HepG2 (cell line): ENCODE results near the gene PLCB4. TPM values are rescaled to one million over a fixed set of nuclear protein-coding genes. Genes with fewer than 3 reads are reported as not detected.

Experiments
- ATAC-seq: fragments of 200-7000 bp; cut with Tn5 transposase; 3 replicates; pipeline ENCODE4 v1.9.1; 2020; ENCODE audit warnings: mild to moderate bottlenecking, moderate library complexity
- BruUV-seq: library from RNA; stranded (reverse); fragments of 400-500 nt; replicated peaks from 2 replicates; lab custom pipeline; 2021; lab: Mats Ljungman, UMichigan
- CTCF ChIA-PET: fragments of 300-600 bp; formaldehyde crosslinking; extraction: SDS; loops from one replicate; lab custom pipeline; 2021; ENCODE audit warnings: low total read pairs, inconsistent platforms, low intra/inter-chr PET ratio; lab: Yijun Ruan, JAX
- POLR2A ChIA-PET: fragments of 350-600 bp; sonication (Branson Sonifier 250); formaldehyde crosslinking; loops from one replicate; lab custom pipeline; 2020; ENCODE audit warnings: antibody characterized with exemption, inconsistent platforms; lab: Yijun Ruan, JAX
- DNase-seq: peaks from one replicate; pipeline ENCODE4 v3.0.0-alpha.2; 2015; ENCODE audit warnings: low spot score
- FAIRE-seq: peaks from 3 replicates; lab custom pipeline; 2011; peaks lifted over from hg19 to GRCh38; lab: Jason Lieb, UNC
- H2AFZ ChIP-seq: one replicate; pipeline ENCODE4 v1.6.1; 2011; ENCODE audit warnings: low read length, inconsistent platforms
- H3K27ac ChIP-seq: fragments of 300-600 bp; 3 replicates; pipeline ENCODE4 v1.8.0; 2011; ENCODE audit warnings: mixed run types, mild to moderate bottlenecking, mixed read lengths, low read length, inconsistent platforms; ENCODE audit not compliant: insufficient read depth; ENCODE audit errors: extremely low read length
- H3K27me3 ChIP-seq, 2 experiments: fragments of 200-600 bp in 1 of 2; 2 replicates in 1 of 2; 3 replicates in 1 of 2; pipeline versions ENCODE4 v1.6.0 to v1.8.0; 2011; ENCODE audit warnings: low read length in 2 of 2, mild to moderate bottlenecking in 2 of 2, moderate library complexity in 2 of 2, inconsistent platforms in 1 of 2; ENCODE audit not compliant: insufficient read depth in 2 of 2, control insufficient read depth in 1 of 2
- H3K36me3 ChIP-seq, 2 experiments: fragments of 200-600 bp in 1 of 2; replicated peaks in 1 of 2; 2 replicates in 1 of 2; 3 replicates in 1 of 2; pipeline versions ENCODE4 v1.5.1 to v1.8.0; 2011; ENCODE audit warnings: low read length in 2 of 2, inconsistent platforms in 1 of 2; ENCODE audit not compliant: insufficient read depth in 2 of 2, control insufficient read depth in 1 of 2
- H3K4me1 ChIP-seq: 2 replicates; pipeline ENCODE4 v1.5.1; 2012; ENCODE audit warnings: low read length, inconsistent platforms; ENCODE audit not compliant: insufficient read depth
- H3K4me2 ChIP-seq: 2 replicates; pipeline ENCODE4 v1.6.0; 2011; ENCODE audit warnings: low read depth, low read length, inconsistent platforms
- H3K4me3 ChIP-seq, 3 experiments: fragments of 200-600 bp in 1 of 3; sonication (generic), shearing (Covaris generic) in 1 of 3; replicated peaks in 1 of 3; 2 replicates each; pipeline ENCODE4 v1.5.1; 2011 to 2016; ENCODE audit warnings: low read length in 3 of 3, inconsistent platforms in 2 of 3, low read depth in 2 of 3, mild to moderate bottlenecking in 2 of 3, control low read depth in 1 of 3, mixed read lengths in 1 of 3; ENCODE audit not compliant: insufficient read depth in 1 of 3
- H3K79me2 ChIP-seq: one replicate; pipeline ENCODE4 v1.6.1; 2011; ENCODE audit warnings: low read length, inconsistent platforms; ENCODE audit not compliant: insufficient read depth
- H3K9ac ChIP-seq: 2 replicates; pipeline ENCODE4 v1.6.0; 2011; ENCODE audit warnings: mild to moderate bottlenecking, low read depth, low read length, inconsistent platforms; ENCODE audit not compliant: insufficient read depth
- H3K9me3 ChIP-seq: 2 replicates; pipeline ENCODE4 v1.5.1; 2012; ENCODE audit warnings: mild to moderate bottlenecking, low read length
- H4K20me1 ChIP-seq: 2 replicates; pipeline ENCODE4 v1.6.0; 2011; ENCODE audit warnings: inconsistent platforms, mild to moderate bottlenecking, low read length, moderate library complexity; ENCODE audit not compliant: insufficient read depth
- ATM ChIP-seq: fragments of 450-650 bp; IDR thresholded peaks from 2 replicates; pipeline ENCODE4 v1.7.1; 2017; ENCODE audit warnings: mild to moderate bottlenecking, borderline replicate concordance
- HNRNPH1 ChIP-seq: fragments of 200-400 bp; formaldehyde crosslinking; optimal IDR thresholded peaks from 2 replicates; pipeline ENCODE3; 2017; ENCODE audit warnings: mild to moderate bottlenecking, low read depth, low read length
- HOXA5 ChIP-seq: sonication (generic); formaldehyde crosslinking; IDR thresholded peaks from 2 replicates; pipeline ENCODE4 v1.4.0; 2020; ENCODE audit warnings: missing genetic modification reagents
- KDM1A ChIP-seq: IDR thresholded peaks from 2 replicates; pipeline ENCODE4 v1.6.1; 2016; ENCODE audit warnings: missing compliant biosample characterization
- NCOA2 ChIP-seq: sonication (generic); formaldehyde crosslinking; IDR thresholded peaks from 2 replicates; pipeline ENCODE4 v1.8.0; 2022; ENCODE audit warnings: inconsistent platforms
- NFKBIZ ChIP-seq: IDR thresholded peaks from 2 replicates; pipeline ENCODE4 v1.6.1; 2018; ENCODE audit warnings: missing genetic modification reagents, missing compliant biosample characterization
- PCBP2 ChIP-seq: fragments of 200-400 bp; formaldehyde crosslinking; optimal IDR thresholded peaks from 2 replicates; pipeline ENCODE3; 2018; ENCODE audit warnings: low read length, low read depth; ENCODE audit not compliant: poor library complexity, severe bottlenecking
- SCMH1 ChIP-seq: sonication (generic); formaldehyde crosslinking; IDR thresholded peaks from 2 replicates; pipeline ENCODE4 v1.9.0; 2021; ENCODE audit warnings: missing genetic modification reagents, mild to moderate bottlenecking, borderline replicate concordance
- TARDBP ChIP-seq: sonication (generic); formaldehyde crosslinking; IDR thresholded peaks from 2 replicates; pipeline ENCODE4 v1.8.0; 2022; ENCODE audit warnings: mild to moderate bottlenecking, missing genetic modification reagents
- WIZ ChIP-seq: sonication (generic); formaldehyde crosslinking; IDR thresholded peaks from 2 replicates; pipeline ENCODE4 v1.5.1; 2020; ENCODE audit warnings: mild to moderate bottlenecking, missing genetic modification reagents
- ZBTB1 ChIP-seq: sonication (generic); formaldehyde crosslinking; IDR thresholded peaks from 2 replicates; pipeline ENCODE4 v1.4.0; 2020; ENCODE audit warnings: missing genetic modification reagents, borderline replicate concordance
- ZEB1 ChIP-seq: IDR thresholded peaks from 2 replicates; pipeline ENCODE4 v1.6.1; 2012; ENCODE audit warnings: mild to moderate bottlenecking, low read depth, inconsistent platforms; ENCODE audit not compliant: insufficient replicate concordance
- ZKSCAN1 ChIP-seq: fragments of 150-350 bp; IDR thresholded peaks from 2 replicates; pipeline ENCODE4 v1.6.1; 2014; ENCODE audit warnings: low read length
- ZMYM2 ChIP-seq: sonication (generic); formaldehyde crosslinking; IDR thresholded peaks from 2 replicates; pipeline ENCODE4 v1.8.0; 2022; ENCODE audit warnings: mild to moderate bottlenecking, missing genetic modification reagents
- ZNF777 ChIP-seq: sonication (generic); formaldehyde crosslinking; IDR thresholded peaks from 2 replicates; pipeline ENCODE4 v1.4.0; 2020; ENCODE audit warnings: missing genetic modification reagents
- ZSCAN21 ChIP-seq: sonication (generic); formaldehyde crosslinking; IDR thresholded peaks from 2 replicates; pipeline ENCODE4 v1.8.0; 2022; ENCODE audit warnings: mild to moderate bottlenecking, missing genetic modification reagents, moderate library complexity, borderline replicate concordance
- ZSCAN22 ChIP-seq: sonication (generic); formaldehyde crosslinking; IDR thresholded peaks from 2 replicates; pipeline ENCODE4 v1.4.0; 2020; ENCODE audit warnings: mild to moderate bottlenecking, missing genetic modification reagents
- ZSCAN29 ChIP-seq: sonication (generic); formaldehyde crosslinking; conservative IDR thresholded peaks from 2 replicates; pipeline ENCODE4 v1.4.0; 2020; ENCODE audit warnings: mild to moderate bottlenecking, missing genetic modification reagents
- WGBS: methylation state at CpG from one replicate; pipeline ENCODE4 v1.1.6; 2017; ENCODE audit warnings: low lambda C conversion rate; 5-methylcytosine and 5-hydroxymethylcytosine counted together
- in situ Hi-C: cut with HindIII; loops from 2 replicates; pipeline ENCODE4 v1.10.0; 2017; ENCODE audit warnings: low pct_unique_long_range_greater_than_20kb; ENCODE audit not compliant: extremely low pct_ligation_motif_present
- intact Hi-C: fragments of 100-400 bp; cut with micrococcal nuclease; formaldehyde crosslinking; loops from one replicate; pipeline ENCODE4 v1.10.0; 2022; ENCODE audit not compliant: unreplicated experiment
- polyA plus RNA-seq, 8 experiments: library from polyadenylated mRNA; depleted of rRNA in 3 of 8; stranded (reverse) in 7 of 8; unstranded in 1 of 8; fragments of >200 nt; fragmentation: Illumina TruSeq in 4 of 8; extraction: Trizol in 4 of 8; gene quantifications; 2 replicates each; pipeline versions ENCODE4 v1.2.1 to v1.2.3, GENCODE V29; 2011 to 2016; ENCODE audit warnings: low read depth in 4 of 8, missing spikeins in 1 of 8, mixed read lengths in 1 of 8; ENCODE audit not compliant: insufficient read depth in 1 of 8
- total RNA-seq, 5 experiments: library from RNA; depleted of rRNA; stranded (reverse); fragments of >200 nt; fragmentation: Illumina TruSeq; extraction: Trizol; gene quantifications; 2 replicates each; pipeline ENCODE4 v1.2.3, GENCODE V29; 2016; ENCODE audit warnings: low read depth in 1 of 5
- TF ChIP-seq, protein P1 (sequence below): sonication (generic); formaldehyde crosslinking; IDR thresholded peaks from one replicate; pipeline ENCODE4 v1.5.1; 2020; ENCODE audit warnings: mild to moderate bottlenecking, missing genetic modification reagents; ENCODE audit errors: not compliant biosample characterization

Gene PLCB4
- total and polyA plus RNA-seq, 2 of the 13 experiments (the other 11 are each of a cell fraction or from before 2014, with no cell fraction given): 0.01 TPM; not detected in 1

GRCh38 chr20:9510911-9511310 lies 442.0 kb downstream of the PLCB4 start:
- Histone ChIP-seq H3K36me3 (no peaks in the 10 kb centered on the region), H3K9me3 (no peaks in the 10 kb centered on the region), H3K27ac (no peak overlapping the region), H3K9ac (no peak overlapping the region), H3K27me3 (peaks cover 7 to 73% of the 10 kb centered on the region in 2 experiments), H4K20me1 (no peaks in the 10 kb centered on the region), H3K4me3 (no peak overlapping the region), H3K79me2 (no peaks in the 10 kb centered on the region), H3K4me1 (no peaks in the 10 kb centered on the region), H2AFZ (no peak overlapping the region), H3K4me2 (no peak overlapping the region)
- FAIRE-seq (no peak), DNase-seq (no peak), ATAC-seq (no peak)
- in situ Hi-C loops: no loop called here
- ChIA-PET POLR2A (no interaction called here), CTCF (no interaction called here)
- WGBS: 15% methylated on average over 5 of the region's 5 CpGs
- no TSS peak for BruUV-seq
- intact Hi-C loops: no loop called here
- no peak for TF ChIP-seq SCMH1 (CRISPR knock-in tag)
- TF ChIP-seq WIZ (CRISPR knock-in tag): no peak
- TF ChIP-seq ZSCAN29: no peak
- TF ChIP-seq NCOA2 (CRISPR knock-in tag): no peak
- TF ChIP-seq ZEB1: no peak
- TF ChIP-seq TARDBP (CRISPR knock-in tag): no peak
- TF ChIP-seq ZKSCAN1: no peak
- TF ChIP-seq ZMYM2 (CRISPR knock-in tag): no peak
- TF ChIP-seq ZSCAN22 (CRISPR knock-in tag): no peak
- TF ChIP-seq, protein P1, sequence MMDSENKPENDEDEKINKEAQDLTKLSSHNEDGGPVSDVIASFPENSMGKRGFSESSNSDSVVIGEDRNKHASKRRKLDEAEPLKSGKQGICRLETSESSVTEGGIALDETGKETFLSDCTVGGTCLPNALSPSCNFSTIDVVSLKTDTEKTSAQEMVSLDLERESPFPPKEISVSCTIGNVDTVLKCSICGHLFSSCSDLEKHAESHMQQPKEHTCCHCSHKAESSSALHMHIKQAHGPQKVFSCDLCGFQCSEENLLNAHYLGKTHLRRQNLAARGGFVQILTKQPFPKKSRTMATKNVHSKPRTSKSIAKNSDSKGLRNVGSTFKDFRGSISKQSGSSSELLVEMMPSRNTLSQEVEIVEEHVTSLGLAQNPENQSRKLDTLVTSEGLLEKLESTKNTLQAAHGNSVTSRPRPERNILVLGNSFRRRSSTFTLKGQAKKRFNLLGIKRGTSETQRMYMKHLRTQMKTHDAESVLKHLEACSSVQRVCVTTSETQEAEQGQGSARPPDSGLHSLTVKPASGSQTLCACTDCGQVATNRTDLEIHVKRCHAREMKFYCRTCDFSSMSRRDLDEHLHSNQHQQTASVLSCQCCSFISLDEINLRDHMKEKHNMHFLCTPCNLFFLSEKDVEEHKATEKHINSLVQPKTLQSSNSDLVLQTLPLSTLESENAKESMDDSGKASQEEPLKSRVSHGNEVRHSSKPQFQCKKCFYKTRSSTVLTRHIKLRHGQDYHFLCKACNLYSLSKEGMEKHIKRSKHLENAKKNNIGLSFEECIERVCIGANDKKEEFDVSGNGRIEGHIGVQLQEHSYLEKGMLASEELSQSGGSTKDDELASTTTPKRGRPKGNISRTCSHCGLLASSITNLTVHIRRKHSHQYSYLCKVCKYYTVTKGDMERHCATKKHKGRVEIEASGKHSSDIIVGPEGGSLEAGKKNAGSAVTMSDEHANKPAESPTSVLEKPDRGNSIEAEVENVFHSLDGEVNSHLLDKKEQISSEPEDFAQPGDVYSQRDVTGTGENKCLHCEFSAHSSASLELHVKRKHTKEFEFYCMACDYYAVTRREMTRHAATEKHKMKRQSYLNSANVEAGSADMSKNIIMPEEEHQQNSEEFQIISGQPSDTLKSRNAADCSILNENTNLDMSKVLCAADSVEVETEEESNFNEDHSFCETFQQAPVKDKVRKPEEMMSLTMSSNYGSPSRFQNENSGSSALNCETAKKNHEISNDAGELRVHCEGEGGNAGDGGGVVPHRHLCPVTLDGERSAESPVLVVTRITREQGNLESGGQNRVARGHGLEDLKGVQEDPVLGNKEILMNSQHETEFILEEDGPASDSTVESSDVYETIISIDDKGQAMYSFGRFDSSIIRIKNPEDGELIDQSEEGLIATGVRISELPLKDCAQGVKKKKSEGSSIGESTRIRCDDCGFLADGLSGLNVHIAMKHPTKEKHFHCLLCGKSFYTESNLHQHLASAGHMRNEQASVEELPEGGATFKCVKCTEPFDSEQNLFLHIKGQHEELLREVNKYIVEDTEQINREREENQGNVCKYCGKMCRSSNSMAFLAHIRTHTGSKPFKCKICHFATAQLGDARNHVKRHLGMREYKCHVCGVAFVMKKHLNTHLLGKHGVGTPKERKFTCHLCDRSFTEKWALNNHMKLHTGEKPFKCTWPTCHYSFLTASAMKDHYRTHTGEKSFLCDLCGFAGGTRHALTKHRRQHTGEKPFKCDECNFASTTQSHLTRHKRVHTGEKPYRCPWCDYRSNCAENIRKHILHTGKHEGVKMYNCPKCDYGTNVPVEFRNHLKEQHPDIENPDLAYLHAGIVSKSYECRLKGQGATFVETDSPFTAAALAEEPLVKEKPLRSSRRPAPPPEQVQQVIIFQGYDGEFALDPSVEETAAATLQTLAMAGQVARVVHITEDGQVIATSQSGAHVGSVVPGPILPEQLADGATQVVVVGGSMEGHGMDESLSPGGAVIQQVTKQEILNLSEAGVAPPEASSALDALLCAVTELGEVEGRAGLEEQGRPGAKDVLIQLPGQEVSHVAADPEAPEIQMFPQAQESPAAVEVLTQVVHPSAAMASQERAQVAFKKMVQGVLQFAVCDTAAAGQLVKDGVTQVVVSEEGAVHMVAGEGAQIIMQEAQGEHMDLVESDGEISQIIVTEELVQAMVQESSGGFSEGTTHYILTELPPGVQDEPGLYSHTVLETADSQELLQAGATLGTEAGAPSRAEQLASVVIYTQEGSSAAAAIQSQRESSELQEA (CRISPR knock-in tag): no peak
- no peak for TF ChIP-seq NFKBIZ
- no peak for TF ChIP-seq ZNF777 (CRISPR knock-in tag)
- TF ChIP-seq ATM: no peak
- TF ChIP-seq ZBTB1 (CRISPR knock-in tag): no peak
- TF ChIP-seq KDM1A: no peak
- no peak for TF ChIP-seq HNRNPH1
- no peak for TF ChIP-seq ZSCAN21 (CRISPR knock-in tag)
- TF ChIP-seq PCBP2: no peak
- TF ChIP-seq HOXA5: no peak
